HL-60/S4 treated with phorbol 12-myristate 13-acetate at 8.2 ng/mL for 4 days and 3 days (cell line): Measurements from ENCODE around the gene FSTL4.

Experiments
- in situ Hi-C: fragments of 300-500 bp; cut with MboI; formaldehyde crosslinking; loops from 2 replicates; pipeline ENCODE4 v1.15.0; 2022; ENCODE audit warnings: low sequenced_read_pairs

Gene FSTL4

DNA sequence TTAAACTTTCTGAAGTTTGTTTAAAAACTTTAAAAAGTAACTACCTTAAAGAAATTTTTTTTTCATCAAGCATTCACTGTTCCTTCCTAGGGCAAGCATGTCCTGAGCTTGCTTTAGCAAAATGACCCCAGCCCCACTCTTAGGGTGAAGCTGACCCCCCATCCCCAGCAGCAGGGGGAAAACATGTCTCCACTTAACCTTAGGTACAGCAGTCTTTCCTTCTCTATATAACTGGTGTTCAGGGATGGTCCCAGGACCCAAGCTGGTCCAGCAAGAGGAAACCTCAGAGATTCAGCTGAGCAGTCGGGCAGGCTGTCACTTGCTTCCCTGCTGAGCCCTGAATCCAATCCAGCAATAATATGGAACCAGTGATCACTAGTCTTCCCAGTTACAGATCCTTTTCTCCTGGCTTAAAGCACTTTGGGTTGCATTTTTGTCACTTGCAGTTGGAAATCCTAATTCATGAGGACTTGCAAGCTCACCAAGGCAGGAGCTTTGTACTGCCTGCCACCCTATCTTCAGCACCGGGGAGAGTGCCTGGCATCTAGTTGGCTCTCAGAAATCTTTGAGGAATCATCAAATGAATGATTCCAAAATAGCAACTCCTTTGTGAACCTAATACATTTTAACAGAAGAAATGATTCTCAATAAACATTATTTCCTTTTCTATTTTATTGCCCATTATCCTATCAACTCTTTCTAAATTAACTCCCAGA is 91.2 kb downstream of the FSTL4 start:
- in situ Hi-C loops = no loop called here

DNA sequence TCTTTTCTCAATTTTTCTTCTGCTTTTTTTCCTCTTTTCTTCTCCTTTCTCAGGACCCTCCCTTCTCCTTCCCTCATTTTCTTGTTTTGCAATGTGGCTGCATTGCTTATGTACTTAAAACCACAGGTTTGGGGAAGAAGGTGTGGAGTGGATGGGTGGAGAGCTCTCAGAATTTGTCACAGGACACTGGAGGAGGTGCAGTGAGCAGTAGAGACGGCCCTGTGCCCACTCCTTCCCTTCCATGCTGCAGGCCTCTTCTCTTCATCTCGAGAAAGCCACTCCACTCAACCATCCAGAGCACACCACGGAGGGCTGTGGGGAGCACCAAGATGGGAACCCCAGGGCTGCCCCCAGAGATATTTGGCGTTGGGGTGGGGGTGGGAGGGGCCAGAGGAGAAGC is 92.3 kb downstream of the FSTL4 start:
- in situ Hi-C loops = no loop called here

DNA sequence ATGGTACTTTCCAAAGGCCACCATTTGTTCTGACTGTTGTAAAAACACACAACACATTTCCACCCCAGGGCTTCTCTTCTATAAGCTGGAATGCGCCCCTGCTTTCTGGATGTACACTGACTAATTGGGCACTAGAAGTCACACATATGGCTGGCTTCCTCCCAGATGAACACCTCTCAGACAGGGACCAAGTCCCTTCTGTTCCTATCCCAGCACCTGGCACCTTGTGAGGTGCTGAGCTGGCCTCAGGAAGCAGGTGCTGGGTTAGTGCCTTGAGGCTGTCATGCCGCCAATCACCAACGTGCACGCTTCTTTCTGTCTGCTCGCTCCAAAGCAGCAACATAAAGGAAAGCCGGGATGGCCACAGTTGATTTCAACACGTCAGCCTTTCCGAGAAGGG is 93.2 kb downstream of the FSTL4 start:
- in situ Hi-C loops = no loop called here

DNA sequence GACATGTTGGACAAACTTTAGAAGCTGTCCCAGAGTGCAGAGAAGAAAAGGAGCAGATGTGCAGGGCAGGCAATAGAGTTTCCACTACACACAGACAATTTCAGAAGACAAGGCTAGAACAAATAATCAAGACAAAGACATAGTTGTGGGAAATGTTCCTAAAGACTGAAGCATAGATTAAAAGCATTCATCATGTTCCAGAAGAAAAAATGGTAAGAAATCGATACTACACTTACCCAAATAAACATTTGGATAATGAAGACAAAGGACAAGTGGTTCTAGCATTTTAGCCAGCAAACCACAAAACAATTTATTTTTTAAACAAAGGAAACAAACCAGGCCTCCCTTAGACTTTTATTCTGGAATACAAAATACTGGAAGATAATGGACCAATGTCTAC is 97.9 kb downstream of the FSTL4 start:
- in situ Hi-C loops = no loop called here

DNA sequence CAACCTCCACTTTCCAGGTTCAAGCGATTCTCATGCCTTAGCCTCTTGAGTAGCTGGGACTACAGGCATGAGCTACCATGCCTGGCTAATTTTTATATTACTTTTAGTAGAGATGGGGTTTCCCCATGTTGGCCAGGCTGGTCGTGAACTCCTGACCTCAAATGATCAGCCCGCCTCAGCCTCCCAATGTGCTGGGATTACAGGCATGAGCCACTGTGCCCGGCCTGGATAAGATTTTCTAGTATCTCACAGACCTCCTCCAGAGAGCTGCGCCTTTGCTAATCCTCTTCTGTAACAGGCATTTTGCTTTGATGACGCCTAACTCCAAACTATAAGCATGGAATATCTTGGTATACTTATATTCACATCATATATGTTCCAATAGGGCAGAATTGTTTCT is 99.4 kb downstream of the FSTL4 start:
- in situ Hi-C loops = no loop called here

DNA sequence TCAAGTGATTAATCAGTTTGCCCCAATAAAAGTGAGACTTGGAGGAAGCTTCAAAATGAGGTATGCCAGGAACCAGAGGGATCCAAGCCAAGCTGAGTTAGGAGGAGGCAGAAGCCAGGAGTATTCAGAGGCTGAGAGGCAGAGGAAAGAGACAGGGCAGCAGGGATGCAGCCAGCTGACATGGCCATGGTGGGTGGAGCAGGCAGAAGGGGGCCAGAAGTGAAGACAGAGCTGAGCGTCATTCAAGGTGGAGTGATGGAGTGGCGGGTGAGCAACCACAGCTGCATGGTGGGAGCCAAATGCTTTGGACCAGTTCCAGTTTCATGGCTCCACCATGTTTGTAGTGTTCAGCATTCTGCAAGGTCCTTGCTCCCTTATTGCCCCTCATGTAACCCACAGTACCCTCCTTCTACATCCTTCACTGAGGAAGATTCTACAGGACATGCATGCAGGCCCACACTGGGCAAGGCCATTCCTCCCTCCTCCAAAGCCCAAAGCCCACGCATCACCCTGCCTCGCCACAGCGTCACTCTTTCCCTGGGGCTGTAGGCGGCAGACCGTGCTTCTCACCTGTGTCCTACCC is 100.6 kb downstream of the FSTL4 start:
- in situ Hi-C loops = no loop called here

DNA sequence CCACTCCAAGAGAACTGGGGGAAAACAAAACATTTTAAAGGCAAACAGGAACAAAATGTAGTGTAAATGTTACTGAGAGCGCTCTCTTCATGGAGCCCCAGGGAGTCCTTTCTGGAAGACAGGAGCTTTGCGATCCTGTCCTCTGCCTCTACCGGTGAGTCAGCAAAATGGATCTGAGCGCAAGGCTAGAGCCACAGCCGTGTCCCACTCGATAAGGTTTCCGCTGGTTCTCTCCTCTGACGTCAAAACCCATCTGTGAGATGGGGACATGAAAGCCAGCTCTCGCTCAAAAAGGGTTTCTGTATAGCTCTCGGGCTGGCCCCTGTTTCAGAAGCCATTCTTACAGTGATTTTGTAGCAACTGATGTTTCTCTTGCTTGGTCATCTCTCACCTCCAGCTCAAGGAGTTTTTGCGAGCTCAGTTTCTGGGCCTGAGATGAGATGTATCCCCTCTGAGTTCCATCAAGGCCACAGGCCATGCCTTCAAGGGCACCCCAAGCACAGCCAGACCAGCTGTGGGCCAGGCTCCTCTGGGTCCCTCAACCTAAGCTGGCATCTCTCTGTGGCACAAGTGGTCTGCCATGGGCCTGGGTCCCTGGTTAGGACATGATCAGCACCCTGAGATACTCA is 101.6 kb downstream of the FSTL4 start:
- in situ Hi-C loops = no loop called here

DNA sequence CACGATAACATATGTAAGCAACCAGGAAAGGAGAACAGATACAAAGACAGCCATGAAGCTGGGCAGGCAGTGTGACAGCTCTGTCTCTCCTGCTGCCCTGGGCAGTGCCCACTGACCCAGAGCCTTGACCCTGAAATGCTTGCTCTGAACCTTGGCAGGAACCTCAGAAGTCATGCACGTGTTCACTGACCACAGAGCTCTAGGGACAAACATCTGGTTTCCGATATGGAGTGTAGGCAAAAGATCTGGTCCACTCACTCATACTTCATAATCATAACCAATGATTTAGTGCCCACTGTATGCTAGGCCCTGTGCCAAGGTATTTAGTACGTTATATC is 102.6 kb downstream of the FSTL4 start:
- in situ Hi-C loops = no loop called here

DNA sequence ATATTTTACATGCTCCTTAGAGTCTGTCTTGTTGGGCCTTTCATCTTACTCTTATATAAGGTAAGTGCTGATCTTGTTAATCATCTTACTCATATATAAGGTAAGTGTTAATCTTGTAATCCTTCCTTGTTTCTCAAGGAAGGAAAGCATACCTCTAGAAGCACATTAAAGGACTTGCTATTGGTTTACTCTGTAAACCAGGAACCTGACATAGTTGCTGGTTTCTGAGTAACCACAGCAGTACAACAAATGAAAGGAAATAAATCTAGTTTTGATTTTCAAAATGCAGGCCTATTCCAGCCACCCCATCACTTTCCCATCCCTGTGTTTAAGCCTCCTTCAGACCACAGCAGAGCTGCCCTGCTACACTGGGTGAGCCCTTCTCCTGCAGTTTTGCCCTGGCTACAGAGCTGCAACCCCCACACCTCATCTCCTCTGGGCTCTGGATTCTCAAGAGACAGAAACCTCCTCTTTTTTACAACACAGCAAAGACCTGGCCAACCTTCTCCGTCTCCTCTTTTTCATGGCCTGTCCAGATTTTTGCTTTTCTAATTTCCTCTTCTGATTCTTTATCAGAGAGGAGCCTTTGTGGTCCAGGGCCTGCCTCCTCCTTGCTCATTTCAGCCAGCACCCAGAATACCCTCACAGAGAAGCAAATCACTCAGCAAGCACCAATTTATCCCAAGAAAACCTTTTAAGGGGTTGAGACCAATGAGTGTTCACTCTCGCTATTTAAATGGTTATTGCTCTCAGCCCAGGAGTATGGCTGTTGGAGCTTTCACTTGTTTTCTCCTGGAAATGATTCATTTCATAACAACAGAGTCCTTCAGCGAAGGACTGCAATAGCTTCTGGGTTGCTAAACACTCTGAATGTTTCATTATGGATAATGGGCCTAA is 103.2 kb downstream of the FSTL4 start:
- in situ Hi-C loops = no loop called here

DNA sequence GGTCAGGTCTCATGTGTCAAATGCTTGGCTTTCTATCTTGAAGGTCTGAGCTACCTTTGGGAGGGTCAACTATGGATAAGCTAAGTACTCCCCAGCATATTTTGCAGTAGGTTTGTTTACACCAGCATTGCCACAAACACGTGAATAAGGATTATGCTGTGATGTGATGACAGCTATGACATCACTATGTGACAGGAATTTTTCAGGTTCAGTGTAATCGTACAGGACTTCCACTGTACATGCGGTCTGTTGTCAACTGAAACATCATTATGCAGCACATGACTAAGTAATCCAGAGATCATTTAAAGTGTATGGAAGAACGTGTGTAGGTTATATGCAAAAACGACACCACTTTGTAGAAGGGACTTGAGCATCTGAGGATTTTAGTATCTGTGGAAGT is 104.0 kb downstream of the FSTL4 start:
- in situ Hi-C loops = no loop called here

DNA sequence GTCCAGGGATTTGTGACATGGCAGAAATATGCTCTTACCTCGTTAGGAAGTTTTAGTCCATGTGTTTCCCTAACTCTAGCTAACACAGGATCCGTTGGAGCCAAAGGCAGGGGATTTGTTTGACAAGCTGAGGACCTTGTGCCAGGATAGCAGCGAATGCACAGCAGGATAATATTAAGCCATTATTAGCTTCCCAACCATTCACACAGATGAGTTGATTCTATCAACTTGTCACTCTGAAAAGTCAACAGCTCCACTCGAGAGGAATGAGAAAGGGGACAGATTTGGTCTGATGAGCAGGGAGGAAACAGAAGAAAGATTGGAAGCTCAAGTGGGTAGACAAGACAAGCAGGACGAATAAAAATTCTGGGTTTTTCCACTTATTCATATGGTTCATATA is 106.2 kb downstream of the FSTL4 start:
- in situ Hi-C loops = no loop called here

DNA sequence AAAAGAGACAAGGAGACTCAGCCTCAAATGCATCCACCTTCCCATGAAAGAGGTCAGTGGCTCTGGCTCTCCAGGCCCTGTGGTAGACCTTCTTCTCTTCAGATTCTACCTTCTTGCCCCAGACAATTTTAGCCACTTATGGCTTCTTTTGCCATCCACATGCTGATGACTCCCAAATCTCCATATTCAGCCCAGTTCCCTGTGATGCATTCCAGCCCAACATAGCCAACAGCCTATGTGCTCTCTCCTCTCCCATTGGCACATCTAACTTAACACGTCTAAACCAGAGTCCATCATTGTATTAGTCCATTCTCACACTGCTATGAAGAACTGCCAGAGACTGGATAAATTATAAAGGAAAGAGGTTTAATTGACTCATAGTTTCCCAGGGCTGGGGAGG is 108.8 kb downstream of the FSTL4 start:
- in situ Hi-C loops = no loop called here

DNA sequence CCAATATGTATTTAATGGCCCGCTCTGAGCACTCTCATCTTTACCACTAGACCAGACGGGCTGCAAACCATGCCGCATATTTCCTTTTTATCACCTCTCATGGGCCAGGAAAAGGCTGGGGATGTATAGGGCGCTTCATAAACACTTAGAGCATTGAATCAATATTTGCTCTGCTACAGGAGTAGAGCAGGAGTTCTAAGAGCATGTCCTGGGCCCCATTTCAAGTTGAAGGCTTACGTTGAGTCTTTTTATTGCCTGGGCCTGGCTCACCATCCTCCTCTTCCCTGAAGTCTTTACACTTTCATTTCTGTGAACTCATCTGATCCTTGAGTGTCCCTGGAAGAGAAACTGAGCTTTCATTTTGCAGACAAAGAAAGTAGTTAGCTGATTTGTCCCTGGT is 112.4 kb downstream of the FSTL4 start:
- in situ Hi-C loops = no loop called here

DNA sequence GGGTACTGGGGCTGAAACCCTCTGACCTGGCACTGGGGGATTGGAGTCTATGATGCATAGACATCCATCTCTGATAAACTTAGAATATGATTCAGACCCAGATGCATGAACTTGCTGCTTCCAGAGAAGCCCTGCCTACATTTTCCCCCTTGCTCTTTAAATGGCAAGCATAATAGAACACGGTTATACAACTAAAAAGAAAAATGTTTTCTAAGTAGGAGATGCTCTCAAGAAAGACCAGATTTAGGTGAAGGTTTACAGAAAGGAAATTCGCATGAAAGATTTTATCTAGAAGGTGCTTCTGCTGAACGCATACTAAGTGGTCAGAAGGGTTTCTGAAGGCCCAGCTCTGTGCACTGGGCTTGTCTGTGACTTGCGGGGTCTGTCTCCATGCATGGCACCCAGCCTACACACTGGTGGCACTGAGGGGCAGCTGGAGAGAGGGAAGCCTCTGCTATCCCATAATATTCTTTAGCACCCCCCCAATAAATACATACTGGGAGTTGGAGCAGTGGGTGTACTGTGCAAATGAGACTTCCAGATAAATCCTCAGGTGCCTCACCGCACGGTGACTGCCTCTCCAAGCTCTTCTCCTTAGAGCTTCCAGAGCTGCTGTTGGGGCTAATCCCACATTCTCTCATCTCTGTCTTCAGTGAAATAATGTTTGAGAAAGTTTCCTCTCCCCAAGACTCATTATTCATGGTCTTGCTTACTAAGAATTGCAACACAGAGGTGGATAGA is 114.6 kb downstream of the FSTL4 start:
- in situ Hi-C loops = no loop called here

DNA sequence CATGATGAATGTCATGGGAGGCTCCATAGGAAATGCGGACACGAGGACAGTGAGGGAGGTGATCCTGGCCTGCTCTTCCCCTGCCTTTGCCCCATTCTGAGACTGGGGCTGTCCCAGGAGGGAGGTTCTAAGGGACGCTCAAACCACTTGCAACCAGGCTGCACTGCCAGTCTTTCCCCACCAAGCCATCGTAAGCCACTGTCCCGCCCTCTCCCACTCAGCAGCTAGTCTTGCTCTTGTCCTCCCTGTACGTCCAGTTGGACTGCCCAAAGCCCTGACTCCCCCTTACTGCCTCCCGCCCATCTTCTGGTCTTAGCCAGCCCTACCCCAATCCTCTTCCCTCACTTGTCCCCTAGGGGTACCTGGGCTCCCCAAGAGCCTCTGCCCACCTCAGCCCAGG is 115.7 kb downstream of the FSTL4 start:
- in situ Hi-C loops = no loop called here

DNA sequence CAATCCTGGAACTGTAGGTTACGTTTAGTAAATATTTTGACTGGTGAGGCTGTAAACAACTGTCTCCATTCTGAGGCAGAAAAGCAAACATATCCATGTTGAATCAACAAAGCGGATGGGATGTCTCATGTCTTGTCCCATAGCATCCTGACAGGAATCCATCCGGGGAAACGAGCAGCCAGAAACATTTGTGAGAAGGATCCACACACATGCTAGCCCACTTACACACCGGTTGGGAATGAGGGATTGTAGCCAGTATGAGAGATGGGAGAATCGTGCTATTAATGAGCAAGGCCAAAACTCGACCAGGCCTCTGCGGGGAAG is 117.5 kb downstream of the FSTL4 start:
- in situ Hi-C loops = no loop called here

DNA sequence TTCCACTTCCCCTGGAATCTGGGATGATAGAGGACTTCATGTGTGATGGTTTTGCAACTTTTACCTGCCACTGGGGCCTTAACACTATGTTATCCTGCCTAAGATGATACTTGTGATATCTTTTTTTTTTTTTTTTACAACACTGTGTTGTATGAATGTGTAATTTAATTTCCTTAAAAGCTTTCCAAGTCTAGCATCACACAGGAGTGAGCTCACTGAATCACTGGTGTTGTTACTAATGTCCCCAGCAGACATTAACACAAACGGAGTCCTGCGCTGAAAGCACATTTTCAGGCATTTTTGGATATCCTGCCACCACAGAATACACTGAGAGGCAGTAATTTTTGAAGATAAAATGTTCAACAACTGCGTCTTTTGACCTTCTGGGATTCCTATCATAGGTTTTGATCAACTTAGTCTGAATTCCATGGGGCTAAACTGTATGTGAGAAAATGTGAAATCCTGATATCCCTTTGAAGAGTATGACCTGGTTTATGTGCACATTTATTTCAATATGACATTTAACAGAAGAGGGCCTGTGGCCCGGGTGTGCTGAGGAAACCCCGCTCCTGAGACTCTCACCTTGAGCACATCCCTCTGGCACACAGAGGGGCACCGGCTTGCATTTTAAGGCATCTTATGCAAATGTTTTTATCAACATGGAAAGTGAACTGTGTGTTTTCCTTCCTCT is 118.0 kb downstream of the FSTL4 start:
- in situ Hi-C loops = no loop called here

DNA sequence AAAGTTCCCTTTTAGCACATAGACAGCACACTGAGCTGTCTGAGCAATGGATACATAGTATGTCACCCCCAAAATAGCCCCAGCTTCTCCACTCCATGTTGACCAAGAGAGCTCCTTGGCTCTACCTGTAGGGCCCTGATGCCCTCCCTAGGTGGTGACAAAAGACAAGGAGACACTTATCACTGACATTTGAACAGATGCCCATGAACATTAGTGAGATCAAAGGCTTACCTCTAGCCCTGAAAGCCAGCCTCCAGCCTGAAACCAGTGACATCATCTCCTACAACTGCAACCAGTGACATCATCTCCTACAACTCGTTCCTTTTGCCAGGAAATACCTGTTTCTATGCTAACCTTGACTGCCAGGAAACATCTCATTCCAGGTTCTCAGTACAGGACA is 122.7 kb downstream of the FSTL4 start:
- in situ Hi-C loops = no loop called here

DNA sequence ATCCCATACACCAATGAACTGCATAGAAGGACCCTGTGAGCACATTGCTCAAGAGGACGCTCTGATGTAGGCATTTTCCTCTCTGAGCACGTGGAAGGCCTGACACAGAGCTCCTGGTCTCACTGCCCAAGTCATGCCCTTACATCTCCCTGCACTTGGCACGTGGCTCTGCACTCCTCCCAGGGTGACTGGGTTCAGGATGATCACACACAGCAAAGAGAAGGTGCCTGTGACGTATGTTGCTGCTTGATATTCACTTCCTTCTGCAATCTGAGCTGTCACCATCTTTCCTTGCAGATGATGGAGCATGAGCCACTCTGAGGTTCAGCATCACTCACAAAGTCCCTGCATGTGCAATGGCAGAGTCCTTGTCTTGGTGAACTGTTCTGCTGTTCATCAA is 125.2 kb downstream of the FSTL4 start:
- in situ Hi-C loops = no loop called here

DNA sequence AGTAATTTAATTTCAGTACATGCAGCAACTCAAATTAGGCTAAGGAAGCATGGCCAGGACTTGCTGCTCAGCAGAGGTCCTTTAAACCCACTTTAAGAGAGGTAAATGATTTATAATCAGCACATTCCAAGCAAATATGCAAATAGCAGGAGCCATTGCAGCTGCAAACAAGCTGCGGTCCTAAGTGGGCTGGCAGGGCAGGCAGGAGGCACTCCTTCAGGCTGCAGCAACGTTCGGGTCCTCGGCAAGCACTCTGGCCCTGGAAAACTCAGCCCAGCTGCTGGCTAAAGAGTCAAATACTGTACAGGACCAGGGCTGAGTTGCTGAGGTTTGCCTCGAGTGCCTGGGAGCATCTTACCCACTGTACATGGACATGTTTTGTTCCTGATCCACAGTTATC is 126.9 kb downstream of the FSTL4 start:
- in situ Hi-C loops = no loop called here
